IMR-90 (cell line): ENCODE data around the gene TAF10.

Source experiments
- CTCF ChIP-seq: conservative IDR thresholded peaks from 2 replicates; pipeline ENCODE4 v1.5.1; 2012; ENCODE audit warnings: mild to moderate bottlenecking, low read depth, low read length, improper control_type of control experiment
- ELK1 ChIP-seq: fragments of 150-350 bp; IDR thresholded peaks from 2 replicates; pipeline ENCODE4 v1.6.1; 2016; ENCODE audit warnings: low read depth, mild to moderate bottlenecking, low read length, moderate library complexity, borderline replicate concordance
- MXI1 ChIP-seq: IDR thresholded peaks from 2 replicates; pipeline ENCODE4 v1.6.1; 2012; ENCODE audit warnings: low read depth, mild to moderate bottlenecking, low read length, moderate library complexity, borderline replicate concordance
- NFE2L2 ChIP-seq: fragments of 150-350 bp; IDR thresholded peaks from 2 replicates; pipeline ENCODE4 v1.6.1; 2016; ENCODE audit warnings: low read depth, mild to moderate bottlenecking, low read length
- POLR2A ChIP-seq: IDR thresholded peaks from 2 replicates; pipeline ENCODE4 v1.6.1; 2012; ENCODE audit warnings: mild to moderate bottlenecking, low read depth, low read length
- SMC3 ChIP-seq: fragments of 150-350 bp; IDR thresholded peaks from 2 replicates; pipeline ENCODE4 v1.6.1; 2016; ENCODE audit warnings: low read depth, mild to moderate bottlenecking, antibody characterized with exemption, low read length, moderate library complexity
- USF2 ChIP-seq: fragments of 150-350 bp; IDR thresholded peaks from 2 replicates; pipeline ENCODE4 v1.6.1; 2017; ENCODE audit warnings: mild to moderate bottlenecking, antibody characterized with exemption, low read length, low read depth

- TF ChIP-seq CTCF (no peak), POLR2A (no peak), USF2 (no peak), MXI1 (no peak), ELK1 (no peak), NFE2L2 (no peak), SMC3 (no peak)
These were observed 13.5 kb downstream of the TAF10 start for GRCh38 chr11:6598555-6598954.
